Thyroid gland (tissue), 4 donors: ENCODE results near the gene NFKB1. TPM values are rescaled to one million over a fixed set of nuclear protein-coding genes. Genes with fewer than 3 reads are reported as not detected.

Experiments
- DNase-seq, 2 donors: peaks; one replicate each; pipeline ENCODE4 v3.0.0-alpha.2; 2019
- H3K27ac ChIP-seq, 3 donors: fragments of 200-600 bp; sonication (generic); 1 replicate in 2 of 3; 2 replicates in 1 of 3; pipeline ENCODE4 v1.5.1; 2016 to 2019; ENCODE audit warnings: mild to moderate bottlenecking in 1 of 3, moderate library complexity in 1 of 3
- H3K27me3 ChIP-seq: fragments of 200-600 bp; sonication (generic); one replicate; pipeline ENCODE4 v1.5.1; 2019
- H3K36me3 ChIP-seq, 2 donors: fragments of 200-600 bp; sonication (generic); one replicate each; pipeline ENCODE4 v1.5.1; 2016 to 2019
- H3K4me1 ChIP-seq, 2 donors: fragments of 200-600 bp; sonication (generic); one replicate each; pipeline ENCODE4 v1.5.1; 2017 to 2019
- H3K4me3 ChIP-seq, 3 donors: fragments of 200-600 bp; sonication (generic); replicated peaks in 1 of 3; 1 replicate in 2 of 3; 2 replicates in 1 of 3; pipeline ENCODE4 v1.5.1; 2016; ENCODE audit warnings: mild to moderate bottlenecking in 1 of 3
- H3K9me3 ChIP-seq: fragments of 200-600 bp; sonication (generic); one replicate; pipeline ENCODE4 v1.5.1; 2017
- POLR2A ChIP-seq, 2 donors: fragments of 450-650 bp; IDR thresholded peaks; one replicate each; pipeline ENCODE4 v1.6.1; 2017; ENCODE audit warnings: antibody characterized with exemption in 2 of 2, mild to moderate bottlenecking in 2 of 2, moderate library complexity in 1 of 2
- WGBS, 2 donors: methylation state at CpG; one replicate each; pipeline ENCODE4 v1.1.5; 2017; 5-methylcytosine and 5-hydroxymethylcytosine counted together
- intact Hi-C: fragments of 100-400 bp; cut with DNase I; formaldehyde crosslinking; loops from one replicate; pipeline ENCODE4 v1.15.1; 2023
- total RNA-seq, 4 donors: library from RNA; depleted of rRNA; stranded (reverse); fragments of >200 nt; gene quantifications; one replicate each; pipeline ENCODE4 v1.2.3, GENCODE V29; 2016
- TF ChIP-seq, protein P1 (sequence below), 6 experiments: fragments of 200-600 bp in 3 of 6; fragments of 450-650 bp in 3 of 6; sonication (generic) in 3 of 6; IDR thresholded peaks; one replicate each; pipeline ENCODE4 v1.5.1; 2016 to 2019; ENCODE audit warnings: antibody characterized with exemption in 6 of 6, mild to moderate bottlenecking in 2 of 6, inconsistent platforms in 1 of 6, moderate library complexity in 1 of 6

Gene NFKB1
- total RNA-seq, 4 donors from 2014 or later, result 33.5 to 50.0 (median 41.8) TPM

DNA sequence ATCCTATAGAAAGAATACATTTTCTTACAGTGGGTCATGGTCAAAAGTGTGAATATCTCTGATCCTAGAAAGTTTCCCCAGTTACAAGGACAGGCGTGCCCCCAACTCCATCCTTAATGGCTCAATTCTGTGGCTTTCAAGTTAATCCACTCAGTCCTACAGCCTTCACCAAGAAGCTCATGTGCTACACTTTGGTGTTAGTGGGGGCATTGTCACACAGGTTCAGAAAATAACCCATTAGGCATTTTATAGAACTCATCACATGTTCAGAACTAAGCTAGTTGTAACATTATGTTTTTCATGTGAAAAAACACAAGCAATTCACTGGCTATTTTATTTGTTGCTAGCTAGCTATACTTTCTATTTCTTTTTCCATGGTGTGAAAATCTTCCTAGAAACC is 20.4 kb downstream of the NFKB1 start:
- no peaks in the 10 kb centered on the region for H3K27me3 ChIP-seq
- 93 to 95% methylated on average over 1 of the region's 1 CpG for WGBS, 2 donors
- H3K4me1 ChIP-seq, result peaks cover 7 to 17% of the 10 kb centered on the region in 2 donors
- TF ChIP-seq, protein P1, sequence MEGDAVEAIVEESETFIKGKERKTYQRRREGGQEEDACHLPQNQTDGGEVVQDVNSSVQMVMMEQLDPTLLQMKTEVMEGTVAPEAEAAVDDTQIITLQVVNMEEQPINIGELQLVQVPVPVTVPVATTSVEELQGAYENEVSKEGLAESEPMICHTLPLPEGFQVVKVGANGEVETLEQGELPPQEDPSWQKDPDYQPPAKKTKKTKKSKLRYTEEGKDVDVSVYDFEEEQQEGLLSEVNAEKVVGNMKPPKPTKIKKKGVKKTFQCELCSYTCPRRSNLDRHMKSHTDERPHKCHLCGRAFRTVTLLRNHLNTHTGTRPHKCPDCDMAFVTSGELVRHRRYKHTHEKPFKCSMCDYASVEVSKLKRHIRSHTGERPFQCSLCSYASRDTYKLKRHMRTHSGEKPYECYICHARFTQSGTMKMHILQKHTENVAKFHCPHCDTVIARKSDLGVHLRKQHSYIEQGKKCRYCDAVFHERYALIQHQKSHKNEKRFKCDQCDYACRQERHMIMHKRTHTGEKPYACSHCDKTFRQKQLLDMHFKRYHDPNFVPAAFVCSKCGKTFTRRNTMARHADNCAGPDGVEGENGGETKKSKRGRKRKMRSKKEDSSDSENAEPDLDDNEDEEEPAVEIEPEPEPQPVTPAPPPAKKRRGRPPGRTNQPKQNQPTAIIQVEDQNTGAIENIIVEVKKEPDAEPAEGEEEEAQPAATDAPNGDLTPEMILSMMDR (IDR thresholded peaks at IDR 0.05), result no peak
- no peak for TF ChIP-seq POLR2A (IDR thresholded peaks at IDR 0.05)
- no peak overlapping the region for H3K27ac ChIP-seq
- intact Hi-C loops, result no loop called here
- H3K36me3 ChIP-seq, result no peaks in the 10 kb centered on the region
- no peak overlapping the region for H3K4me3 ChIP-seq
- no peak for DNase-seq
- H3K9me3 ChIP-seq, result no peaks in the 10 kb centered on the region

DNA sequence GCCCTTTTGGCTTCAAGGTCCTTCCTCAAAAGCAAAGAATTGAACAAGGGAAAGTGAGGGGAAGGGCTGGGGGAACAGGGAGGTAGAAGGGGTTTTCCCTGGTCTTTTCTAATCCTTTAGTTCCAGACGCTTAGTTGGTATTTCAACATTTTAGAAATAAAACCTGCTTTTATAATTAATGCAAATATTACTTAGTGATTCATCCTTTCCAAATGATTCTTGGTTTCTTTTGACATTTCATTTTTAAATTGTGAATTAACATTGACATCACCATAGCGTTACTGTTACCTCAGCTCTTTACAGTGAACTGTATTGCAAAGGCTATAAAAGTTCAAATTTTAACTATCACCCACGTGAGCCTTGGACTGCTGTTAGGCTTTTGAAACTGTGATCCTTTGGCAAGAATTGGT is 20.9 kb downstream of the NFKB1 start:
- TF ChIP-seq POLR2A (IDR thresholded peaks at IDR 0.05), result no peak
- TF ChIP-seq, protein P1 (IDR thresholded peaks at IDR 0.05), result no peak
- WGBS, 2 donors, result 77 to 87% methylated on average over 3 of the region's 3 CpGs
- H3K27ac ChIP-seq, result no peak overlapping the region

DNA sequence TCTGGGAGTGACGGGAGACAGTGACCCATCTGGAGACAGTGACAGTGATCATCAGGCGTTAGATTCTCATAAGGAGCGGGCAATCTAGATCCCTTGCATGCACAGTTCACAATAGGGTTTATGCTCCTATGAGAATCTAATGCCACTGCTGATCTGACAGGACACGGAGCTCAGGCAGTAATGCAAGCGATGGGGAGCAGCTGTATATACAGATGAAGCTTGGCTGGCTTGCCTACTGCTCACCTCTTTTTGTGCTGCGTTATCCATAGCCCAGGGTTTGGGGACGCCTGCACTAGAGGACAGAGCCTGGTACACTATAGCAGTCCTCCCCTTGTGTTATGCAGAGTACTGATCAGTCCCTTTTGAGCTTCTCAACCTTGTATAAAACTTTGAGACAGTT is 23.5 kb downstream of the NFKB1 start:
- H3K27ac ChIP-seq, result no peak overlapping the region
- peaks cover 0 to 9% of the 10 kb centered on the region in 2 donors for H3K4me1 ChIP-seq
- H3K36me3 ChIP-seq, result no peaks in the 10 kb centered on the region
- intact Hi-C loops, result no loop called here
- 95 to 99% methylated on average over 7 of the region's 7 CpGs for WGBS, 2 donors
- no peak overlapping the region for H3K4me3 ChIP-seq
- no peak for DNase-seq
- H3K9me3 ChIP-seq, result no peaks in the 10 kb centered on the region
- TF ChIP-seq, protein P1 (IDR thresholded peaks at IDR 0.05), result no peak
- TF ChIP-seq POLR2A (IDR thresholded peaks at IDR 0.05), result no peak
- no peaks in the 10 kb centered on the region for H3K27me3 ChIP-seq

More for the DNA sequence above, 20.9 kb downstream of the NFKB1 start:
- no peak for DNase-seq
- peaks cover 7 to 17% of the 10 kb centered on the region in 2 donors for H3K4me1 ChIP-seq
- H3K9me3 ChIP-seq, result no peaks in the 10 kb centered on the region
- no peaks in the 10 kb centered on the region for H3K27me3 ChIP-seq
- intact Hi-C loops, result no loop called here
- H3K4me3 ChIP-seq, result no peak overlapping the region
- no peaks in the 10 kb centered on the region for H3K36me3 ChIP-seq

DNA sequence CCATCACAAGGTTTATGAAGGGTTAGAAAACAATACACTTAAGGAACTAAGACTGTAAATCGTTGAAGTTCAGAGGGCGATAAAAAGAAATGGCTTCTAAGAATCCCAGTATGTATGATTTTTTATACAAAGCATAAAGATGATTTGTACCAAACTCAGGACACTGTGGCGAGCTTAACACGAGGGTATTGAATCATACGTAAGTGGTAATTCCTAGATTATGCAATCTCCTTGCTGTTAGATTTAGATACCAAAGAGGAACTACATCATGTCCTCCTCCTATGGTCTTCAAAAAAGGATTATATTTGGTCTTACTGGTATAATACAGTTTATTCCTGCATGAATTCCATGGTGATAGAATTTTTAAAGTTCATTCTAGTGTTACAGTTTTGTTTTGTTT is 23.9 kb downstream of the NFKB1 start:
- no peak for DNase-seq
- no peaks in the 10 kb centered on the region for H3K9me3 ChIP-seq
- TF ChIP-seq, protein P1 (IDR thresholded peaks at IDR 0.05), result no peak
- no peak for TF ChIP-seq POLR2A (IDR thresholded peaks at IDR 0.05)
- no peaks in the 10 kb centered on the region for H3K36me3 ChIP-seq
- no peaks in the 10 kb centered on the region for H3K27me3 ChIP-seq
- H3K4me3 ChIP-seq, result no peak overlapping the region
- H3K4me1 ChIP-seq, result peaks cover 0 to 5% of the 10 kb centered on the region in 2 donors
- WGBS, 2 donors, result 89 to 93% methylated on average over 5 of the region's 5 CpGs
- intact Hi-C loops, result no loop called here
- H3K27ac ChIP-seq, result no peak overlapping the region

DNA sequence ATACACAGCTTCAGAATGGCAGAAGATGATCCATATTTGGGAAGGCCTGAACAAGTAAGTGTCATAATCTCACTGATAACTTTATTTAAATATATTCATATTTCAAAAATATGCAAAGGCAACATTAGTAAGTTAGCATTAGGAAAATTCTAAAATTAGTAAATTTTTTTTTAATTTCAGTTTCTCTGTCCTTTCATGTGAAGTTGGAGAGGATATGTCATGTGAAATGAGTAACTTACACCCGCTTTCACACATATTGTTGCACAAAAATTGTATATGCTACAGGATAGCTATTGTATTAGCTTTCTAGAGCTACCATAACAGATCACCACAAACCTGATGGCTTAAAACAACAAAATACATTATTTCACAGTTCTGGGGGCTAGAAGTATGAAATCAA is 24.3 kb downstream of the NFKB1 start:
- TF ChIP-seq, protein P1 (IDR thresholded peaks at IDR 0.05), result no peak
- TF ChIP-seq POLR2A (IDR thresholded peaks at IDR 0.05), result no peak
- Histone ChIP-seq H3K9me3 (no peaks in the 10 kb centered on the region), H3K36me3 (no peaks in the 10 kb centered on the region), H3K4me3 (no peak overlapping the region), H3K4me1 (peaks cover 0 to 5% of the 10 kb centered on the region in 2 donors), H3K27me3 (no peaks in the 10 kb centered on the region), H3K27ac (no peak overlapping the region)
- intact Hi-C loops, result no loop called here
- 94 to 100% methylated on average over 1 of the region's 1 CpG for WGBS, 2 donors
- DNase-seq, result no peak
